Tongue (tissue), 2 donors: ENCODE results near the gene FBN3. TPM values are rescaled to one million over a fixed set of nuclear protein-coding genes. Genes with fewer than 3 reads are reported as not detected.

Experiments
- DNase-seq: peaks from one replicate; pipeline ENCODE4 v3.0.0-alpha.2; 2015
- total RNA-seq: library from RNA; depleted of rRNA; stranded (reverse); fragments of >200 nt; gene quantifications from one replicate; pipeline ENCODE4 v1.2.3, GENCODE V29; 2014

FBN3 gene
- total RNA-seq, 1 donor from 2014 or later, result 13.3 TPM

- DNase-seq, result no peak
These were observed 59.5 kb downstream of the FBN3 start for GRCh38 chr19:8089664-8090601.

- DNase-seq, result no peak
These were observed 60.4 kb downstream of the FBN3 start for GRCh38 chr19:8088752-8089663.

GRCh38 chr19:8087876-8088275 lies 61.5 kb downstream of the FBN3 start:
- no peak for DNase-seq

GRCh38 chr19:8086849-8087248 lies 62.5 kb downstream of the FBN3 start:
- DNase-seq, result no peak

- no peak for DNase-seq
These were observed 63.6 kb downstream of the FBN3 start for GRCh38 chr19:8085598-8086408.

- no peak for DNase-seq
These were observed 65.2 kb downstream of the FBN3 start for GRCh38 chr19:8084152-8084551.

GRCh38 chr19:8083141-8083540 lies 66.3 kb downstream of the FBN3 start:
- DNase-seq, result no peak

- DNase-seq, result no peak
These were observed 67.5 kb downstream of the FBN3 start for GRCh38 chr19:8081569-8082550.

GRCh38 chr19:8080832-8081231 lies 68.6 kb downstream of the FBN3 start:
- DNase-seq, result no peak

GRCh38 chr19:8079988-8080387 lies 69.4 kb downstream of the FBN3 start:
- no peak for DNase-seq

- no peak for DNase-seq
These were observed 74.0 kb downstream of the FBN3 start for GRCh38 chr19:8075158-8076074.

GRCh38 chr19:8074501-8074900 lies 74.9 kb downstream of the FBN3 start:
- no peak for DNase-seq

- DNase-seq, result no peak
These were observed 77.5 kb downstream of the FBN3 start for GRCh38 chr19:8071912-8072311.

- peak; percentile 53 for DNase-seq
These were observed 80.1 kb downstream of the FBN3 start for GRCh38 chr19:8069096-8069973.

GRCh38 chr19:8065875-8066261 lies 83.5 kb downstream of the FBN3 start:
- no peak for DNase-seq

- DNase-seq, result no peak
These were observed 84.2 kb downstream of the FBN3 start for GRCh38 chr19:8064911-8065874.

GRCh38 chr19:8057545-8058270 lies 91.7 kb downstream of the FBN3 start:
- DNase-seq, result no peak
